NCI-H187 (cell line): ENCODE data around the gene LINC00632.

Source experiments
- DNase-seq, 2 experiments: peaks; one replicate each; lab custom pipeline; 2025; lab: John Stamatoyannopoulos, UW

The LINC00632 gene

DNA sequence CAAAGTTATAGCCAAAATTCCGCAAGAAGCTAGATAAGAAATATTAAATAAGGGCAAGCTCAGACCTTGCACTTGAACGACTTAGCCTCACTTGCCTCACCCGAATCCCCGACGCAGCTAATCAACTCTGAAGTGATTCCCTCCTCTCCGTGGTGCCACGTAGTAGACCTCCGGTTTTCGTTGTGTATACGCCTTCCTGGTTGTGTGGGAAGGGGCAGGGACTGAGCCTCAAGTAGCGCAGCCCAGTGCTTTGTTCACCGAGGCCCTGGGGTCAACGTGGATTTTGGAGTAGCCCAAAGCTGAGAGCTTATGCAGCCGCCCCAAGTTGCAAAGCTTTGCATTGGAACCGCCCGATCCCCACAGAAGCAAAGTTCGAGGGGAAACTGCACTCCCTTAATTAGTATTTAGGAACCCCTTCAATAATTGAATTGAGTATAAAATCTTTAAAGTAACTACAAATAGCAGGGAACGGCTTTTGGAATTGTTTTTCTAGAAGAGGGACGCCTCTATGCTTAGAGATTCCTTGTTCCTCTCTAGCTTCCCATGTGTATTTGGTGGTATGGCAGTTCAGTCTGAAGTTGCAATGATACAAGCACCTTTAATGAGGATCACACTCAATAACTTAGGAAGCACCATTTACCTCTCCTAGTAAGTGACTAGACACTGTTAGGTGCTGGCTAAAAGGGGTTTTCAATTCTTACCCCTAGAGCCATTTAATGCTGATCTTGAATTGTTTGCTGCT, 55.7 kb downstream of the LINC00632 start:
- no peak for DNase-seq

DNA sequence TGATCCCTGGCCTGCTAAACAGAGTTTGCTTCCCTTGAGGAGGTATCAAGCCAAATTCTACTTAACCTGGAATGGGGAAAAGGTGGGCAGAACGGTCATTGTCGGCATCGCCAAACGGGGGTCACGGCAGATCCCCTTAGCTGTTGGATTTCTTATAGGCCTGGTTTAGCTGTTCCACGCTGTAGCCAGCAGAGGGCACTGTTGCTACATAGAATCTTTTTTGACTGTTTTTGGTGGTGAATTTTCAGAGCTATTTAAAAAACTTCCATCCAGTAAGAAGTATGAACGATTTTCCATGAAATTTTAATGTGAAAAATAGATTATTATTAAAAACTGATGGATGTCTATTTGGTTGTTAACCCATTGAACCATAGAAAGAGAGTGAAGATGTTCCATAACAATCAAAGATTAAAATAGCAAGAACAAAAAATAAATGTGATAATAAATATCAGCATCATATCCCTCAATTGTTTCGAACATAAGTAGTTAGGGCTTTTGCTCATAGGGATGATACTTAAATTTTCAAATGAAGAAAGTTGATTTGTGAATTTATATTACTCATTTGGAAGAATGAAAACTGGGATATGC, 56.6 kb downstream of the LINC00632 start:
- DNase-seq = no peak

DNA sequence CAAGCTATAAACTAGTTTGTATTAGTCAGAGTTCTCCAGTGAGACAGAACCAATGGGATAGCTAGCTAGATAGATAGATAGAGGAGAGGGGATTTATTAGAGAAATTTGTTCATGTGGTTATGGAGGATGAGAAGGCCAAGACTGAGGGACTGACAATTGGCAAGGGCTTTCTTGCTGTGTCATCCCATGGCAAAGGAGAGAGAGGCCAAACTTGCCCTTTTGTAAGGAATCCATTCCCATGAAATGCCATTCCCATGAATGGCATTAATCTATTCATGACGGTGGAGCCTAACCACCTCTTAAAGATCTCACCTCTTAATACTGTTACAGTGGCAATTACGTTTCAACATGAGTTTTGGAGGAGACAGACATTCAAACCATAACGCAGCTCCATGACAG, 58.1 kb downstream of the LINC00632 start:
- no peak for DNase-seq

DNA sequence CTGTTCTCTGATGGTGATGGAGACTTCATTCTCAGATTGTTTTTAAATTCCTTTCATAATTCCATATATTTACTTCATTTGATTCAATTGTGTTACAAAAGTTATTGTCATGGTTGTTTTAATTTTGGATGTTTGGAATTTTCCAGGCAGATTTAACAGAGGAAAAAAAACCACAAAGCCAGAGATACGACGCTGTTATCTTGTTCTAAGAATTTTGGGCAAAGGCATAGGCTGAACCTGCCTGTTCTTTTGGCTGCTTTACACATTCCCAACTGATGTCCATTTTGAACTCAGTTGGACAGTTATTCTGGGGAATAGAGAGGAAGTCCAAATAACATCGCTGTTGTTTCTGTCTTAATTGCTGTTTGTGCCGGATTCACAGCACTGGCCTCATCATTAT, 65.7 kb downstream of the LINC00632 start:
- DNase-seq = no peak

DNA sequence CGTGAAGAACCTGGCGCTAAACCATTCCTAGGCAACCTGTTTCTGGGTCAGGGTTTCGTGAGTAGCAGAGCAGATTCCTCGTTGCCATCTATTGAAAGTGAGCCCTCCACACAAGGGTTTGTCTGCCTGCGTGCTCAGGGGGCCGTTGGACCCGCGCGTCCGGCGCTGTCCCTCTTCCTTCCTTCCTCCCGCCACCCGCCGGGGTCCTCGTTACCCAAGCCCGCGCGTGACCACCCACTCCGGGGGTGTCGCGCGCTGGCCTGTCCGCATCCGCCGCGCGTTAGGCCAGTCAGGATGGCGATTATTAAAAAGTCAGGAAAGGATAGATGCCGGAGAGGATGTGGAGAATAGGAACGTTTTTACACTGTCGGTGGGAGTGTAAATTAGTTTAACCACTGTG, 66.8 kb downstream of the LINC00632 start:
- DNase-seq = no peak

DNA sequence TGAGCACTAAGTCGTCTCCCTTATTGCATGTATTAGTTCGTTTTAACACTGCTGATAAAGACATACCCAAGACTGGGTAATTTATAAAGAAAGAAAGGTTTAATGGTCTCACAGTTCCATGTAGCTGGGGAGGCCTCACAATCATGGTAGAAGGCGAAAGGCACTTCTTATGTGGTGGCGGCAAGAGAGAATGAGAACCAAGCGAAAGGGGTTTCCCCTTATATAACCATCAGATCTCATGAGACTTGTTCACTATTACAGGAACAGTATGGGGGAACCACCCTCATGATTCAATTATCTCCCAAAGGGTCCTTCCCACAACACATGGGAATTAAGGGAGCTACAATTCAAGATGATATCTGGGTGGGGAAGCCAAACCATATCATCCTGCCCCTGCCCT, 85.1 kb downstream of the LINC00632 start:
- no peak for DNase-seq

DNA sequence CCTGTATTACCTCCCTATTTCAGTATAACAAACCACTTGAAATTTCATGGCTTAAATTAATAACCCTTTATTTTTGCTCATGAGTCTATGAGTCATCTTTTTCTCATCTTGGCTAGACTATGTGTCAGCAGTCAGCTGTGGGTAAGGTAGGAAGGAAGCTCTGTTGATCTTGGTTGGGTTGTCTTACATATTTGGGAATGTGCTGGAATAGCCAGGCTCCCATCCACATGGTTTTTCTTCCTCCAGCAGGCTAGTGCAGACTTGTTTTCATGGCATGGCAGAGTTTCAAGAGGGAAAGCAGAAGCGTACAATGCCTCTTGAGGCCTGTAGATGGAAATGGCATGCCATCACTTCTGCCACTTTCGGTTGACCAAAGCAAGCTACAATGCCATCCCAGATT, 89.7 kb downstream of the LINC00632 start:
- DNase-seq = no peak

DNA sequence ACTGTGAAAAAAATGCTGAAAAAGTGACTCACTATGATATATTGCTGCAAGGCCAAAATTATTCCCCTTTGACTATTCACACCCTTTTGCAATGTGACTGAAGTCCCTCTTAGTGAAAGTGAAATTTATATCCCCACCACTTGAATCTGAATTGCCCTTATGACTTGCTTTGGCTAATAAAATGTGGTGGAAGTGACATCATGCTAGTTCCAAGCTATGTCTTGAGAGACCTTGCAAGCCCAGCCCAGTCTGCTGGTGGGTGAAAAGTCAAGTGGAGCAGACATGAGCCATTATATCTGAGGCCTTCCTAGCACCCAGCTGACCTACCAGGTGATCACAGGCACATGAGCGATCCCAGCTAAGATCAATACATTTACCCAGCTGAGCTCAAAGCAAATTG, 94.7 kb downstream of the LINC00632 start:
- no peak for DNase-seq

DNA sequence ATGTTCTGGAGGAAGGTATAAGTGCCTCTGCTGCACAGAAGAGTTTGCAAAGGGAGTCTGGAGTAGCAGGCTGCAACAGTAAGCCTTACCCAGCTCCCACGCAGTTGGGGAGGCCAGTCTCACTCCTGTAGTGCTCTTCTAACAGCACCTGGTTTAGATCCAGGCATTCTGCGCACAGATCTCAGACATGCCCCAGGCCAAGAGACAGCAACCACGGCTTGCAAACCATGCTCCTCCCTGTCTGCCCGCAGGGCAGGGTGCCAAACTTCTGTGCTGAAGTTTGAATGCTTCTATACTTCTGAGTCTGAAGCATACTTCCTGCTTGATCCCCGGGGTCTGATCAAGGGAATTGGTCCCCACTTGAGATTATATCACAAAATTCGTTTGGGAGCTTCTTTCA, 106.3 kb downstream of the LINC00632 start:
- DNase-seq = no peak

DNA sequence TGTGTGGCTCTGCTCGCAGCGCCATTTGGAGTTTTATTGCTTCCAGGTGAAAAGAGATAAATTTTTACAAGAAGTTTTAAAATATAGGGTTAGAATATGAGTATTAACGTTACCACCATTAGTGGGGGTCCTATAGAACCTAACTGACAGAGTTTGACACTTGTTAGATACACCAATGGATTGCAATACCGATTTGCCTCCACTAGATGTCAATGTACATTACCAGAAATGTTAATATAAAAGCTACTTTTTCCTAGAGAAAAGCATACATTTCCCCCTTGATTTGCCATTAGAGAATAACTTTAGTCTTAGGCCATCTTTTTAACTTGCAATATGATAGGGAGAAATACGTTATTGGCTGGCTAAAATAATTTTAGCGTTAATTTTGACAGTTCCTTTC, 108.4 kb downstream of the LINC00632 start:
- DNase-seq = no peak

DNA sequence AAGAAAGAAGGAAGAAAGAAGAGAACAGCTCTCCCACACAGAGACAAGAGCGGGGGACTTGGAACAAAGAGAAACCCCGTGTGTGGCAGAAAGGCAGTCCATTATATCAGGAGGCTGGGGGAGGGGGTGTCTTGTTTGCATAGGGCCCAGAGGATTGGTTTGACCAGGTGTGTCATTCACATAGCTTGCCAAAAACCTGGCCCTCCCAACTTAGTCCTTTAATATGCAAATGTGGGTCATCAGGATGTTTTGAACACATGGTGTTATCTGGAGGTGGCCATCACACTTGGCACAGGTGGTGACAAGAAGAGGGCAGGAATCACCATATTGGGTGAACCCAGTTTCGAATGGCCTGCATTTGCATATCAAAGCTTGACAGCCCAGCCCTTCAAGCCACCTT, 111.7 kb downstream of the LINC00632 start:
- no peak for DNase-seq

DNA sequence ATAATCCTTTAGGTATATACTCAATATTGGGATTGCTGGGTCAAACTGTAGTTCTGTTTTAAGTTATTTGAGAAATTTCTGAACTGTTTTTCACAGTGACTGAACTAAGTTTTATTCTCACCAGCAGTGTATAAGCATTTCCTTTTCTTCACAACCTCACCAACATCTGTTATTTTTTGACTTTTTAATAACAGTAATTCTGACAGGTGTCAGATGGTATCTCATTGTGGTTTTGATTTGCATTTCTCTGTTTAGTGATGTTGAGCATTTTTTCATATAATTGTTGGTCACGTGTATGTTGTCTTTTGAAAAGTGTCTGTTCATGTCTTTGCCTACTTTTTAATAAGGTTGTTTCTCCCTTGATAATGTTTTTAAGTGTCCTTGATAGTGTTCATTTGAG, 112.6 kb downstream of the LINC00632 start:
- no peak for DNase-seq

DNA sequence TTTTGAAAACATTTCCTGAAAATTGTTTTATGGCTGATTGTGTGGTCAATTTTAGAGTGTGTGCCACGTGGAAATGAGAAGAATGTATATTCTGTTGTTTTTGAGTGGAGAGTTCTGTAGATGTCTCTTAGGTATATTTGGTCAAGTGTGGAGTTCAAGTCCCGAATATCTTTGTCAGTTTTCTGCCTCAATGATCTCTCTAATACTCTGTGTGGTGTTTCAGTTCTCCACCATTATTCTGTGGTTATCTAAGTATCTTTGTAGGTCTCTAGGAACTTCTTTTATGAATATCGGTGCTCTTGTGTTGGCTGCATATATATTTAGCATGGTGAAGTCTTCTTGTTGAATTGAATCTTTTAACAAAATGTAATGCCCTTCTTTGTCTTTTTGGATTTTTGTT, 113.3 kb downstream of the LINC00632 start:
- DNase-seq = no peak

DNA sequence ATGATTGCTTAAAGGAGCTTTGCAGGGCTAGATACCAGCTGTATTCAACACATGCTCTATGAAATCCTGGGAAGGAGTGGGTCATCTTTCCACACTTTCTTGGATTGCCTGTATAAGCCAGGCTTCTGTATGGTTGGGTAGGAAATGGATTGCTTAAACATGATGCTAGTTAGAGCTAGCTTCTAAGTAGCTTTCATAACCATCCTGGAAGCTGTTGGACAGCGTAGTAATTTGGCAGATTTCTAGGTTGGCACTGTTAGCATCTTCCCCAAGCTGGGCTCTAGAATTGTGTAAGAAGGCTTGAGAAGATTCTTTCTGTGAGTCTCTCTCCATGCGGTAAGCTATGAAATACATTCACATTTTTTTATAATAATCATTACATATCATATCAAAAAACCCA, 127.3 kb downstream of the LINC00632 start:
- DNase-seq = no peak
